HG02642 (cell line): ENCODE data around the gene PGAP6.
"Not testable (repeated sequence)": the region's sequence is repeated elsewhere in the genome, so short reads cannot be mapped to it uniquely, and the experiment has no call there.

Source experiments
- ATAC-seq: cut with Tn5 transposase; IDR thresholded peaks from one replicate; pipeline ENCODE4 v1.9.1; 2021; ENCODE audit warnings: mild to moderate bottlenecking; ENCODE audit not compliant: unreplicated experiment, poor library complexity

The PGAP6 gene

DNA sequence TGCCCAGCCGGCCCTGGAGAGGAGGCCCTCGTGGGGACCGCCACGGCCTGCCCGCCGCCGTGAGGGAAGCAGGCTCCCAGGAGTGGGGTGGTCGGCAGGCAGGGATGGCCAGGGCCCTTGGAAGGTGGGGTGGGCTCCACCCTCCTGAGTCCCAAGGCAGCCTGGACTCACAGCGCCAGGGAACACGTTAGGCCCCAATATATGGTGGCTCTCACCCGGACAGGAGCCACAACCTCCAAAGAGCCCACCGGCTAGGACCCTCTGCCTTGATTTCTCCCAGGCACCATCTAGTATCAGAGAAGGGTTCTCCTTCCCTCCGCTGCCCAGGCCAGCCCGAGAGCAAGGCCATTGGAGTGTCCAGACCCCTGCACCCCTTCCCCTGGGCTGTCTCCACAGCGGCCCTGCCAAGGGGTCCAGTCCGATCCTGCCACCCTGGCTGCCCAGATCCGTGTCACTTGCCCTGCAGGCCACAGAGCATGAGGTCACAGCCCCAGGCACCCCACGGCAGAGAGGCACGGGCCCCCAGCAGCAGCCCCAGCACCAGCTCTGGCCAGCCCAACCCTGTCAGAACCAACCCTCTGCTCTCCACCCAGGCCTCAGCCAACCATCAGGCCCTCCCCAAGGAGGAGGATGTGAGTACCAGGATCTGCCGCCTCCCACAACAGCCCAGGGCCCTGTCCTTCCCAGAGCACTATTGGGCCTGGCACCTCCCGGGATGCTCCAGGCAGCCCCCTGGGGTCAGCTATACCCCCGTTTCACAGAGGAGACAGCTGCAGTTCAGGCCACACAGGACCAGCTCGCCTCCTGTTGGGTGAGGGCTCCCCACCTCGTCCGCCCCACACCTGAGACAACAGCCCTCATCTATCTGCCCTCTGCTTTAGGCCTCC lies 28.1 kb downstream of the PGAP6 start:
- ATAC-seq = peak; percentile 2

DNA sequence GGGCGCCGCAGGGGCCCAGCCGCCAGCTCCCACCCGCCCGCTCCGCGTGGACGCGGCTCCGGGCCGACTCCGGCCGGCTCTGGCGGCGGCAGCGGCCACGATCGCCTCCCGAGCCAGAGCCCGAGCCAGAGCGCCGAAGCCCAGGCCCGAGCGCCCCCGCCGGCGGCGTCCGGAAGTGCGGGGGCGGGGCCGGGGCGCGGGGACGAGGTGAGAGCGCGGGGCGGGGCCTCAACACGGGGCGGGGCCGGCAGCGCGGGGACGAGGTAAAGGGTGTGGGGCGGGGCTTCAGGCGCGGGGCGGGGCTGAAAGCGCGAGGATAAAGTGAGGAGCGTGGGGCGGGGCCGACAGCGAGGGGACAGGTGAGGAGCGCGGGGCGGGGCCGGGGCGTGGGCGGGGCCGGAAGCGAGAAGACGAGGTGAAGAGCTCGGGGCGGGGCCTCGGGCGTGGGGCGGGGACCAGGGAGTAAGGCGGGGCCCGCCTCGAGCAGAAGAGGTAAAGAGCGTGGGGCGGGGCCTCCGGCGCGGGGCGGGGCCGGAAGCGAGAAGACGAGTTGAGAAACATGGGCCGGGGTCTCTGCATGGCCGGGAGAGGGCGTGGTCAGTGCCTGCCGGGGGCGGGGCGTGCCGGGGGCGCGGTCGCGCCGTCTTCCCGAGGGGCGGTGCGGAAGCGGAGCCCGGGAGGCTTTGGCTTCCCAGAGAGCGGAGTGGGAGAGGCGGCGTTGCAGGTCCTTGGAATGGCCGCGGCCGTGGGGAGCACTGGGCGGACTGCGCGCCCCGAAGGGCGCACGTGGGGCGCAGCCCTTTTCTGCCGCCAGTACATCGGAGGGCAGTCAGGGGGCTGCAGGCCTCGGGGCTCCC lies 29.0 kb downstream of the PGAP6 start, which contains the start of gene AXIN1:
AXIN1 (minus strand) TSS at position 177 of the 857 bp plus-strand sequence. CDS start 5,698 bp downstream, outside the sequence.
- peak; percentile 65 for ATAC-seq

DNA sequence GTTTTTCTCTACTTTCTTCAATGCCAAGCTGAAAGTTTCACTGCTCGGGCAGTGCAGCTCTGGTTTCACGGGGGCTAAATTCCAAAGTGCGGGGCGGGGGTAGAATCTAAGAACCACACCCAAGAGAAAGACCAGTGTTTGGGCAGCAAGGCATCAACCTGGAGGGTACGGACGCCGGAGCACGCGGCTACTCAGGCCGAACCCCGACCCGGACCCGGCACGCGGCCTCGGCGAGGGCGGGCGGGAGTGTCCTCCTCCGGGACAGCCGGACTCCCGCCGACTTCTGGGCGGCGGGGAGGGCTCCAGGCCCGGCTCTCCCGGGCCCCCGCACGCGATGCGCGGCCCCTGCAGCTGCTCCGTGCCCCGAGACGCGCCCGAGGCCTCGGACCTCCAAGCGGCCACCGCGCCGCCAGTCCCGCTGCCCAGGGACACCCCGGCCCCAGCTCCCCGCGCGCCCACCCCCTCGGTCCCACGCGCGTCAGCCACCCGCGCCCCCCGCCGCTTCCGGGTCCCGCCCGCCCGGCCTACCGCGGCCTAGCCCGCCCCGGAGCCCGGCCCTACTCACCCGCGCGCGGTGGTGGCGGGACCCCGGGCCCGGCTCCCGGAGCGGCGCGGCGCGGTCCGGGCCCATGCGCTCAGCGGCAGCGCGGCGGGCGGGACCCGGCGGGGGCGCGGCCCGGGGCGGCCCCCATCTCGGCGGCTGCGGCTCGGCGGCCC lies 29.8 kb downstream of the PGAP6 start:
- peak; percentile 35 for ATAC-seq

DNA sequence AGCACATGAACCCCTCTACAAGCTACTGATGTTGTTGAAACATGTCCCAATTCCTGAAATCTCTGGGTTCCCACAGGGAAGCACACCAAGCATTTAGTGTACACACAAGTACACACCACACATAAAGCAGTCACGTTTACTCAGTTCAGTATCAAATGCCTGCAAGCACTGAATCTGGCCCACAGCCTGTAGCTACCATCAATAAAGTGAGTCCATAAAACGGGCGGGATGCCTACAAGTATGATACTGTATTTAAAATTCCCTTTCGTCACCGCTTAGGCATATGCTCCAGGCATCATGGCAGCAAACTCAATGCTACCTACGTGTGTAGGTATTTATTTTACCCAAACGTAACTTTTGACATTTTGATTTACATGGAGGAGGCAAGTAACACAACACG lies 31.6 kb downstream of the PGAP6 start:
- no peak for ATAC-seq

DNA sequence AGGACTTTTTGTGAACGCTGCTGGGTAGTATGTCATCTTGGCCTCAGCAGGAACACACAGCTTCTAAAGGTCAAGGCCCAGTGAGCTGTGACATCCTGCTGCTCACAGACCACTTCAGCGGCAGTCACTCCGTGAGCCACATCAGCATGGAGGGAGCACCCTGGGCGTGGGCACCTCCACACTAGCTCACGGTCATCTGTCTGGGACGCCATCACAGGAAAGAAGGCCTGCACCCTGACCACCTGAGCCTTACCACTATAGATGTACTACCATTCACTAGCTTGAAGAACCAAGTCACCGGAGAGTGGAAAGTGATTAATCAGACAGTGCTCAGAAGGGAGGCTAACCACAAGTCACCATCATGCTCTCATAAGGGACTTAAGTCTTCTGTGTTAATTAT lies 32.6 kb downstream of the PGAP6 start:
- ATAC-seq = no peak

DNA sequence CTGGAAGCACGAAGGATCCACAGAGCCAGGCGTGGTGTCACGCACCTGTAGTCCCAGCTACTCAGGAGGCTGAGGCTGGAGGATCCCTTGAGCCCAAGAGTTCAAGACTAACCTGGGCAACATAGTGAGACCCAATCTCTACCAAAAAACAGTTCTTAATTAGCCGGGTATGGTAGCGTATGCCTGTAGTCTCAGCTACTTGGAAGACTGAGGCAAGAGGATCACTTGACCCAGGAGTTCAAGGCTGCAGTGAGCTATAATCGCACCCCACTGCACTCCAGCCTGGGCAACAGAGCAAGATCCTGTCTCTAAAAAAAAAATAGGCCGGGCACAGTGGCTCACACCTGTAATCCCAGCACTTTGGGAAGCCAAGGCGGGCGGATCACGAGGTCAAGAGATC lies 33.3 kb downstream of the PGAP6 start:
- ATAC-seq = not testable (repeated sequence)

DNA sequence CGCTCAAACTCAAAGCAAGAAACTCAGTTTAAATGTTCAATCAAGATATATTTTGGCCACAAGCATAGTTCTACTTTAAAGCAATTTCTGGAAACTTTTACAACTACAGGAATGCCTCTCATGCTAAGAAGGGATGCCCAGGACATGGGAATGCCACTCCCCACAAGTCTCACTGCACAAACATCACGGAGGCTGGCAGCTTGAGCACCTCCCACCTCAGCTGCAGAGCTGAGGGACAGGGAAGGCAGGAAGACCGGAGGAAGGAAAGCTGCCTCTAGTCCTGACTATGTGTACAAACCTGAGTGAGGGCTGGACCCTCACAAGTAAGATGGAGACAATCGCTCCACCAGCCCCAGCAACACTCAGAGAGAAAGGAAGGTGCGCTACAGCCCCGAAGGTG lies 34.6 kb downstream of the PGAP6 start:
- no peak for ATAC-seq

DNA sequence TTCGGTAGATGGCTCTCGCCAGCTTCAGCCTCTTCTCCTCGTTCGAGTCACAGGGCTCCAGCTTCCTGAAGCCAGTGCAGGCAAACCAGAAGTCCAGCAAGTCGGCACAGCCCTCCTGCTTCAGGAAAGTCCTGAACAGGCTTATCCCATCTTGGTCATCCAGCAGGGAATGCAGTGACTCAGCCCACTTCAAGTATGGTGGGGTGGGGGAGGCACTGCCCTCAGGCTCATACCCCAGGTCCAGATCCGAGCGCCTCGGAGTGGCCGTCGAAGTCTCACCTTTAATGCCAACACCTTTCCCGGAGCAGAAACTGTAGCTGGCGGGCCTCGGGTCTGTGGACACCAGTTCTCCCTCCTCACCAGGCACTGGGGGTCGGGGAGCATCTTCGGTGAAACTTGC lies 35.2 kb downstream of the PGAP6 start:
- no peak for ATAC-seq

DNA sequence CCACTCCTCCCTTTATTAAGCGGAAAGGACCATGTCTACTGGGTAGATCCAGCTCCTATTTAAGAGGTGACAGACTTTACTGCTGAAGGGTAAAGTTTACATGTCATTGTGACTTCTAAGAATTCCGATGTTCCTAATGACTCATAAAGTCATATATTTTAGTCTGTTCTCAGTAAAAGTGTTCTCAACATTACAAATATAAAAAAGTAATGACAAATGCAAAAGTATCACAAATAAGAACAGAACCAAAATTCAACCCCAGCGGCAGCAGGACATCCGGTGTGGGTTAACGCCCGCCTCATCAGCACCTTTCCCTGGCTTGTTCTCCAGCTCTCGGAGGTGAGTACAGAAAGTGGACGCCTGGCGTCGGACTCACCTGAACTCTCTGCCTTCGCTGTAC lies 36.0 kb downstream of the PGAP6 start:
- ATAC-seq = no peak

DNA sequence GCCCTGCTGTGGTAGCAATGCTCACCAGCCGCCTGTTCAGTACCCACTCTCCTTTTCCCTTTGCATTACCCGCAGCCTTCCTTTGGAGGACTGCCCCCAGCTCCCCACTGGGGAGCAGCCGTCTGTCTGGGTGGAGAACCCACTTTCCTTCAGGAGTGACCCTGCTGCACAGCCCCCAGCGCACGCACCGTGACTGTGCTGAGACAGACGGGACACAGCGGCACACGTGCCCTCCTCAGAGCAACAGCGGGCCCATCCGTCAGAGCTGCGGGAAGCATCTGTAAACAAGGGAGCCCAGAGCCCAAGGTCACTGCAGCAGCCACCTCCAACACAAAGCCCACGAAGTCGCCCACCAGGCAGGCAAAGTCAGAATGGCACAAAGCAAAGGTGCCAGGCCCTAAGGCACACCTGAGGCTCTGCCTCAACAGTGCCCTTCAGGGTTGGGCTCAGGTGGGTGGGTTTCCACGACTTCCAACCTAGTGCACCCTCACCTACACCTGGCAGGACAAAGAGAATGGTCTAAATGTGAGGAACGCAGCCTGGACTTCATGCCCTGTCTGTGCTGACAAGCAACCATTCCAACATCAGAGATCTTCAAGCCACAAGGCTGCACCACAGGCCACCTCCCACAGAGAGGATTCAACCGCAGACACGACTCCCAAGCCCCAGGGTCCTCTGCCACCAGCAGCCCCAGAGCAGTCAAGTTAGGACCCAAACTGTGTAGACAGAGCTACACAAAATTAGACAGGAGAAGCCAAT lies 39.1 kb downstream of the PGAP6 start:
- no peak for ATAC-seq

DNA sequence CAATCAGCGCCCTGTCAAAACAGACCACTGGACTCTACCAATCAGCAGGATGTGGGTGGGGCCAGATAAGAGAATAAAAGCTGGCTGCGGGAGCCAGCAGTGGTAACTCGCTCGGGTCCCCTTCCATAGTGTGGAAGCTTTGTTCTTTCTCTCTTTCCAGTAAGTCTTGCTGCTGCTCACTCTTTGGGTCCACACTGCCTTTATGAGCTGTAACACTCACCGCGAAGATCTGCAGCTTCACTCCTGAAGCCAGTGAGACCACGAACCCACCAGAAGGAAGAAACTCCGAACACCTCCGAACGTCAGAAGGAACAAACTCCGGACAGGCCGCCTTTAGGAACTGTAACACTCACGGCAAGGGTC lies 39.8 kb downstream of the PGAP6 start:
- not testable (repeated sequence) for ATAC-seq

DNA sequence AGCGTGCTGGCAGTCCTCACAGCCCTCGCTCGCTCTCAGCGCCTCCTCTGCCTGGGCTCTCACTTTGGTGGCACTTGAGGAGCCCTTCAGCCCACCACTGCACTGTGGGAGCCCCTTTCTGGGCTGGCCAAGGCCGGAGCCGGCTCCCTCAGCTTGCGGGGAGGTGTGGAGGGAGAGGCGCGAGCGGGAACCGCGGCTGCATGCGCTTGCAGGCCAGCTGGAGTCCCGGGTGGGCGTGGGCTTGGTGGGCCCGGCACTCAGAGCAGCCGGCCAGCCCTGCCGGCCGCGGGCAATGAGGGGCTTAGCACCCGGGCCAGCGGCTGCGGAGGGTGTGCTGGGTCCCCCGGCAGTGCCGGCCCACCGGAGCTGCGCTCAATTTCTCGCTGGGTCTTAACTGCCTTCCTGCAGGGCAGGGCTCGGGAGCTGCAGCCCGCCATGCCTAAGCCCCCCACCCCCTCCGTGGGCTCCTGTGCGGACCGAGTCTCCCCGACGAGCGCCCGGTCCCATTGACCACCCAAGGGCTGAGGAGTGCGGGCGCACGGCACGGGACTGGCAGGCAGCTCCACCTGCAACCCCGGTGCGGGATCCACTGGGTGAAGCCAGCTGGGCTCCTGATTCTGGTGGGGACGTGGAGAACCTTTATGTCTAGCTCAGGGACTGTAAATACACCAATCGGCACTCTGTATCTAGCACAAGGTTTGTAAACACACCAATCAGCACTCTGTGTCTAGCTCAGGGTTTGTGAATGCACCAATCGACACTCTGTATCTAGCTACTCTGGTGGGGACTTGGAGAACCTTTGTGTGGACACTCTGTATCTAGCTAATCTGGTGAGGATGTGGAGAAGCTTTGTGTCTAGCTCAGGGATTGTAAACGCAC lies 40.4 kb downstream of the PGAP6 start:
- not testable (repeated sequence) for ATAC-seq

DNA sequence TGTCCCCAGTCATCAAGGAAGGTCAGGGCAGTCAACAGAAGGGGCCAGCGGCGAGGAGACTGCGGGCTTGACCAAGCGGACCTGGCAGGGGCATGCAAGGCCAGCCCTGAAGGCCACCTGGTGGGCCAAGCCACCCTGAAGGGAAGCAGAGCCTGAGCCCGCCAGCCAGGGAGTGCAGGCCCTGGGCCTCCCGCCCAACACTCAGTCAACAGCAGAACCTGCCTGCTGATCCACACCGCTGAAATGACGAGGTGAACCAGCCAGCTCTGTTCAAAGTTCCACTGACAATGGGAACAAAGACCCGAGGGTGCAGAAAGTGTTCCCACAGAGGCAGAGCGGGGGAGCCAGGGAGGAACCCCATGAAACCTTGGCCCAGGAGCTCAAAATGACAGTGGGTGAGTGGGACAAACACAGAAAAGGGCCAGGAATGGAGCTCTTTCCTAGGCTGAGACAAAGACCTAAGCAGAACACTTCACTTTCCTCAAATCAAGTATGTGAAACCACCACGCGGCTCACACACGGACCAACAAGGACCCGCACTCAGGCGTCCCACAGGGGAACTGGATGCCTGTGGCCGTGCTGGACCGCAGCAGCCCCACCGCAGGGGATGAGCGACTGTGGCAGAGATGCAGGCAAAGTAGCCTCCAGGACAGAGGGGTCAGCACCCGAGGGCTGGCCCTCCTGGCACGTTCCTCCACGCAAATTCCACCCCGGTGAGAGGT lies 41.2 kb downstream of the PGAP6 start:
- no peak for ATAC-seq

DNA sequence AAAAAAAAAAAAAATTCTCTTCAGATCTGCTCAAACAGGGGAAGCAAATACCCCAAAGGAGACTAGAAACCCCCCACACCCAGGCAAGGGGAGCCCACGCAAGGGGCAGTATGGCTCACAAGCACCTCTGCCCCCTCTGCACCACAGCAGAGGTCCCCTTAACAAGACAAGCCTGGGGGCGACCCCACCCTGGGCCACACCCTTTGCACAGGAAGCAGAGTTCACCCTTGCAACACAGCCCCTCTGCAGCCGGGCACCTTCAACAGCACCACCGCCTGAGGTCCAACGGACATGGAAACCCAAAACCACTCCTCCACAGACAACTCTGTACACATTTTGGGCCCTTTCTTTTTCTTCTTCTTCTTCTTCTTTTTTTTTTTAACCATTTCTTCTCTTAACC lies 42.1 kb downstream of the PGAP6 start:
- no peak for ATAC-seq

DNA sequence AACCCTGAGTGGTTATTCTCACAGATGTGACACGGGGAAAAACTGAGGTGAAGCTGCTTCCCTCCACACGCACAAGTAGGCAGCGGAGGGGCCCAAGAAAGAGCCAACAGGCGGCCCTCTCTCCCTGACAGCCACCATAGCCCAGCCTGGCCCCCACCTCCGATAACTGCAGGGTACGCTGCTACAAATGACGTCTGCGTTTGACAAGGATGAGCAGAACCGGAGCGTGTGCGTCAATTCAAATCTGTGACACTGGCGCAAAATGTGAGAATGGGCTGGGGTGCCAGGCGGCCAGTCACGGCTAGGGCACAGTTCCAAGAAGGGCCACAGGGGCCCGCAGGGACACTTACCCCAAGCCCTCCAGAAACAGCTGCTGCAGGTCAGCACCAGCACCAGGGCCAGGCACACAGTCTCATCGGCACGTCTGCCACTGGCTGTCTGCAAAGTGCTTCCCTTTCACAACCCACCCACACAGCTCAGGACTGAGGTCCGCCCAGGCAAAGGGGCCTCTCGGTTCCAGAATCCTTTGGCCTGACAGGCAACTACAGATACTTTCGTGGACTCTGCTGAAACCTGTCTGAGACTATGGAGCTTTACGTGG lies 43.7 kb downstream of the PGAP6 start:
- no peak for ATAC-seq

DNA sequence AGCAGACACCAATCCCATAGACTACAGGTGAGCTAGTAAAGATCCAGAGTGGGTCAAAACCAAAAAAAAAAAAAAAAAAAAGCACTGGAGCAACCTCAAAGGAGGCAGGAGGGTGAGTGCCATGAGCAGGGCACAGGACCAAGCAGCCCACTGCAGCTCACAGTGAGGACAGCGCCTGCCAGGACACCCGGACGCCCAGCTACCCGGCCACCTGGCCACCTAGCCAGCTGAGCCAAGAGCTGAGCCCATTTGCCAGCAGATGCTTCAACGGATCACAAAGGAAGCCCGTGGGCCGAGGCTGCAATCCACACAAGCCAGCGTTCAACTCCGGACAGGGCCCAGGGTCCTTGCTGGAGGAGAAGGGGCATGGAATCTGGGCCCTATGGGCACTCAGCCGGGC lies 44.3 kb downstream of the PGAP6 start:
- no peak for ATAC-seq

DNA sequence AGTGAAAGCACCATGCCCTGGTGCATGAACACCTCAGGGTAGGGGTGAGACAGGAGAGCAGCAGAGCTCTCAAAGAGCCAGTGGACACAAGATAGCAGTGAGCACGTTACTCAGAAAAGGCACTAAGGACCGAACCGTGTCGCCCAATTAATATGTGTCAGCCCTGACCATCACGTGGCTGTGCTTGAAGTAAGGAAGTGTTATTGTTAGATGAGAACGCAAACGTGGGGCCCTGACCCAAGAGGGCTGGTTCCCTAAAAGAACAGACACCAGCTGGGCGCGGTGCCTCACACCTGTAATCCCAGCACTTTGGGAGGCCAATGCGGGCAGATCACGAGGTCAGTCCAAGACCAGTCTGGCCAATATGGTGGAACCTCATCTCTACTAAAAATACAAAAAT lies 45.5 kb downstream of the PGAP6 start:
- ATAC-seq = no peak
